GM19240 (cell line): ENCODE measurements around the gene COL5A2.

Source experiments
- DNase-seq: peaks from one replicate; pipeline ENCODE4 v3.0.0; 2011; ENCODE audit warnings: low spot score; ENCODE audit not compliant: insufficient read length

The COL5A2 gene

DNA sequence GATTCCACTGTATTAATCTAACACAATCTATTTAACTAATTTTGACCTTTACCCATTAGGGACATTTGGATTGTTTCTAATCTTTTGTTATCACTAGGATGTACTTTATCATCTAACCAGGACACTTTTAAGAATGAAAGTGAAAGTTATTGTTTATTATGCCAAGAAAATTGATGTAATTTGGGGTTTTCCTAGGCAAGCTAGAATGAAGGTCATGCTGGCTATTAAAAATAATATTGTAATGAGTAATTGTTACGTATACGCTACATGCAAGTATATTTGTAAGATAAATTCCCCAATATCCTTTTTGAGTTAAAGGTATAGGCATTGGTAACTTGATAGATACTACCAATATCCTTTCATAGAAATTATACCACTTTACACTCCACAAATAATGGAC lies 74.6 kb downstream of the COL5A2 start:
- DNase-seq: no peak

DNA sequence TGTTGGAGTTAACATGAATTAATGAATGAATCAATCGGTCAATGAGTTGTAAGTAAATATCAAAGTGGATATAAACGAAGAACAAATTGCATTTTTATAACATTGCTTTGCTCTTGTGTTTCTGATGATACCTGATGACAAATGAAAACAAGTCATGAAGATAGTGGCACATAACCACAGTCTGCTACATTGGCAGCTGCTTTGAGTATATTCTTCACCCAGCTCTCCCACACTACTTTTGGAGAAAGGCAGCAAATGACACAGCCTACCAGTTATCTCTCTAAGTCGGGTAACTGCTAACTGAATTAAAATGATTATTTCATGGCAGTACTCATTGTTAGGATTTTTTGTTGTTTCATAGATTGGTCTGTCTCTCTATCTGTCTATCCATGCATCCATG lies 76.8 kb downstream of the COL5A2 start:
- no peak for DNase-seq

DNA sequence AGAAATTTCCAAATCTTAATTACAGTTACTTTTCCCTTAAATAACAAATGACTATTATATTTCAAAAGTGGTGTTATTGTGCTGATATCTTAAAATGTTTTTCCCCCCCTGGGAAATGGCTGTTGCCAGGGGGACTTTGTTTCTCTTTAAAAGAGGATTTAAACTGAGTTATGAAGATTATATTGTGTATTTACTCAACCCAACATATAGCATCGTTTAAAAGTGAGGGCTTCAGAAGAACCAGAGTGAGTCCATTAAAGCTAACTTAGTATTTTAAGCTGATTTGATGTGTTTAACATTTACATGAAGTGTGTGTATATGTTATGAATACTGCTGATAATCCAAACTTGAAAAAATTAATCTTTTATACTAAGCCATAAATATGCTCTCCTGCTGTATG lies 81.6 kb downstream of the COL5A2 start:
- DNase-seq: no peak

DNA sequence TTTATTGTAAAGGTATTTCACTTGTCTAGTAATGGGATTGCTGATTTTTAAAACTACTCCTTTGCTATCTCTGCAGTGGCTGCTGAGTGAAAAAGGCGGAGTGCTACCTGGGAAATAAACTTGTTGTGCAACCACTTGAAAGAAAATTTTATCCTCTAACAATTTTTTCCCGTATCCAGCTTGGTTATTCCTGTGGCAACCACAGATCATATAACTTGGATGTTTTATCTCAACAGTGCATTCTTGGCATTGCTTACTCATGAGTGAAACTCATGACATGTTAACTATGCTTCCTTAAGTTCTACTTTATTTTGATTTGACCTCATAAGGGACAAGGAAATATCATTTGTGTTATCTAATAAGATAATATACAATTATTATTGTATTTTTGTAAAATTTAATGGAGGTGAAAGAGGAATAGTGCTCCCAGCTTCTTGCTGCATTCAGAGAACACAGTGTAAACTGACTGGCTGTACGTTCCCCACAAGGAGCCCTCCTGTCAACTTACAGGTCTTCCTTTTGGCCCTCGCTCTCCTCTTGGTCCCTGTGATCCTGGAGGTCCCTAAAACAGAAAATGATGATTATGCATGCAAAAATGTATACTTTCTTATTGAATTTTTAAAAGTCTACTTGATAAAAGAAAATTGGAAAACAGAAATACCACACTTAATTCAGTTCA lies 82.7 kb downstream of the COL5A2 start:
- DNase-seq: no peak

DNA sequence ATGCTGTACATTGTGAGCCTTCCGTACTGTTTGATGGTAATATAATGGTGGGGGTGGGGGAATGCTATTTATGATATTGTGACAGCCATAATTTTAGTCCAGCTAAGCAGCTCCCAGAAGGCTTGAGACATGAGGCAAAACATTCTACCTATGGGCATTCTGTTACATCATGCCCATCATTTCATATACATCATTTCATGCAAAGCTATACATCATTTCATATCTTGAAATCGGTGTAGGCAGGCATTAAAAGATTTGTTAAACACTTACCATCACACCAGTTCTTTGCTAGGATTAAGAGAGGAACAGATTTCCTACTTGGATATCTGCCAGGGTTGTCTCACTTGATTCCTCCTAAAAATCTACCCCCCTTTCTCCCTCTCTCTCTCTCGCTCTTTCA lies 84.5 kb downstream of the COL5A2 start:
- DNase-seq: no peak

DNA sequence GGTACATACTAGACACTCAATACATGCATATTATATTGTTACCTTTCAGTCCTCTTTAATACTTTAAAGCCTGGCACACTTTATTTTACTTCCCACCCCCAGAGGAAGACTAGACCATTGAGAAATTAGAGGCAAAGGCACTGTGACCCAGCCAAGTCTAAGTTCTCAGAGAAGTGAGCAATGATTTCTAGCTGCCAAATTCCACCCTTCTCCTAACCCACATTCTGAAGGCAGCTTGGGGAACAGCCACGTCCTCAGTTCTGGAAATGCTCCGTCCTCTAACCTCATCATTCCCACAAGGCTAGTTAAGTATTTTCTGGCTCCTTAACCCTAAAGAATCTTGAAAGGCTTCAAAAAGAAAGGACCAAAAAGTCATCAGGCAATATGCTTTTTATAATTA lies 86.6 kb downstream of the COL5A2 start:
- DNase-seq: no peak

DNA sequence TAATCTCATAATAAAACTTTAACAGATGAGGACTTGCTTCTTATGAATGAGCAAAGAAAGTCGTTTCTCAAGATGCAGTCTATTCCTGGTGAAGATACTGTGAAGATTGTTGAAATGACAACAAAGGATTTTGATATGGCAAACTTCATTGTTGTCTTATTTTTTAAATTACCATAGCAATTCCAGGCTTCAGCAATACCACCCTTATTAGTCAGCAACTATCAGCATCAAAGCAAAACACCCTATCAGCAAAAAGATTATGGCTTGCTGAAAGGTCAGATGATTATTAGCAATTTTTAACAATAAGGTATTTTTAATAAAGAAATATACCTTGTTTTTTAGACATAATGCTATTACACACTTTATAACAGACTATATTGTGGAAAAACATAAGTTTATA lies 88.3 kb downstream of the COL5A2 start:
- DNase-seq: no peak

DNA sequence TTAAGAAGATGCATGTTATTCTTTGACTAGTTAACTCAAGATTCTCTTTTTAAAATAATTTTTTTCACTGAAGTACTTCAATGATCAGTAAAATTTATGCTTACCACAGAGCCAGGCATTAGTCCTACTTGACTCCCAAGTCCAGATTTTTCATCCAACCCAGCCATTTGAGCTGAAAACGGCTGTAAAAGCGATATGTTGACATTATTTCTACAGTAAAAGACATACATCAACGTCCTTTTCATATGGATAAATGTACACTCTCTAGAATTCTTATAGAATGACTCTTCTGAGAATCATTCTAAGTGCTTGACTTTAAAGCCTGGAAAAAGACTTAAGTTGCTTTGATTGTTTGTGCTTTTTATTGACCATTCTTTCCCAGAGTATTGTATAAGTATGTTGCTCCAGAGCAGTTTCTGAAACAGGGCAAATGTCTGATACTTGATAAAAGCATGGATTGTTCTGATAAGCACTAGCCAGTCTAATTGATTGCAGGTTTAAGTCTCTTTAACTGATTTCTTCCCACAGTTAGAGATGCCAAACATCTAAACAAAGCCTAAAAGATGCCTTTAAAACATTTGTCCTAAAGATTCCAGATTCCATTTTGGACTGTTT lies 90.9 kb downstream of the COL5A2 start:
- no peak for DNase-seq

DNA sequence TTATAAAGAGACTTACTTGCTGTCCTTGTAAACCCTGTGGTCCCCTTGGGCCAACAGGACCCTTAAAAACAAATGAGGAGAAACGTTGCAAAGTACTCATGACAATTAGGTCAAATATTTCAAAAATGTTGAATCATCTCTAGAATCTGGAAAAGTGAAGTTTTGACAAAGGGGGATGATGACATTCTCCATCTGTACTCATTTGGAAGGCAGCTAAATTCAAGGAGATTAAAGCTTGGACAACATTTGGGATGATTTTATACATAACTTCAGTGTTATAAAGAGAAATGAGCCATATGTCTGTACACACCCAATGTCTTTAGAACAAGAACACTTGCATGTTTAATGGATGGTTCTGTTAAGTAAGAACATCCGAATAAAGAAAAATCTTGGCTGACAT lies 92.9 kb downstream of the COL5A2 start:
- no peak for DNase-seq

DNA sequence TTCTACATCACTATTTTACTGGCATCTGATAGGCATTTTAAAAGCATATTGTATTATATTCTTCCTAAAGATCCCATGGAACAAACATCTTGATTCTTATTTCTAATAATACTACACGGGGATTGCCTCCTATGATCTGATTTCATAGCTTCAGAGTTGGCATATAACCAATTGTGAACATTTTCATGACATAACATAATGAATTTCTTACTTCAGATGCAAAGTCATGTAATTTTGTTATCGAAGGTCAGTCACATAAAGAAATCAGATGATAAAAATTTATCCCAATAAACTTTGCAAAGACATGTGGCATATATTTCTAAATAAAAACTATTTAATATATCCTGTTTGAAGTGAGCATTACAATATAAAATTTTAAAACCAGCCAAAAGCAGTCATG lies 93.3 kb downstream of the COL5A2 start:
- no peak for DNase-seq

DNA sequence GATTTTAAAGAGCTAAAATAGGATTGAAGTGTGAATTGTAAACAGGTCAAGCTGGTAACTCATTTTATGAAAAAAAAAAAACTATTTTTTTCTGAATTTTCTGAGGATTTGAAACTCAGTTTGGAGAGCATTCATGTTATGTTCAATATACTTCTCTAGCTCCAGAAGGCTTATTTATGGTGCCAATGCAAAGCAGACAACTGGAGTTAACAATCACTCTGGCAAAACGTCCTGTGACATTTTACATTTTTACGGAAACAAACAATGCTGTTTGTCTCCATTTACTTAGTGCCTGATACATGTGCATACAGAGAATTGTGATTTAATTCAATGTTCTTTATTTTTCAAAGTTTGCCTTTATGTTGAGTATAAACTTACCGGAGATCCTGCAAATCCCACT lies 96.0 kb downstream of the COL5A2 start:
- DNase-seq: no peak

DNA sequence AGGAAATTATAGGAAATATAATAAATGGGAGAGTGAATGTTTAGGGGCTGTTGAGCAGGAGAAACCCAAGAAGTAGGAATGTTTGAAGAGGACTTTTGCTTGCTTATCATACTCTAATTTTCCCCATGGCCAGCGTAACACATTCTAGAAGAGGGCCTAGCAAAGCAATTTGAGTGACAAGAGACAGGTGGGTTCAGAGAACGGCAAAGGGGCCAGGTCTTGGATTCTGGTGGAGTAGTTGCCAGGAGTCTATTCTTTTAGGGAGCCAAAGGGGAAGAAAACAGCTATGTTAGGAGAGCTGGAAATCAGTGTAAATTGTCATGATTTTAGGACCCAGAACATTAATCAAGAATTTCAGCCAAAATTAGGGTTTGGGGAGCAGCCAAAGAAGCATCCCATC lies 96.5 kb downstream of the COL5A2 start:
- no peak for DNase-seq

DNA sequence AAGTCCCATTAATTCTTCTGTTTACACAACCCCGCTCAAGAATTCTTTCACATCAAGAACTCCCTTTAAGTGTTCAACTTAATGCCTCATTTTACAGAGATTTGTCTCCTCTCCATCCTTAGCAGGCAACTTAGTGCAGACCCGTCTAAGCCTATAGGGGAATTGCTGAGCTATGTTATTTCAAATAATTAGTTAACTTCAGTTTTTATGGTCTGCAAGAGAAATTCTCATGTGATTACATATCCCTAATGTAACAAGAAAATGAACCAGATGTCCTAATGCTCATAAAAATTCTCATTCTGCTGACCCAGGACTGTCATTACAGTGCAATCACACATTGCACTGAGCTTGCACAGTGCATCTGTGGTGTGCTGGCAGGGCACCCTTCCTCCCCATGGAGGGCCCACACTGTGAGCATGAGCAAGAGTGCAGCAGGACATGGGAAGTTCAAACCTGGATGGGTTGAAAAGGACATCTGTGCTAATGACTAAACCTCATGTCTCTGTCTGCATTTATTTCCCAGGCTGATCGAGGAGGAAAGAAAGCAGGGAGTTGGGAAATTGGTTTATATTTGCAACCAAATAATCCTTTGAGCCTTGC lies 97.1 kb downstream of the COL5A2 start:
- no peak for DNase-seq

DNA sequence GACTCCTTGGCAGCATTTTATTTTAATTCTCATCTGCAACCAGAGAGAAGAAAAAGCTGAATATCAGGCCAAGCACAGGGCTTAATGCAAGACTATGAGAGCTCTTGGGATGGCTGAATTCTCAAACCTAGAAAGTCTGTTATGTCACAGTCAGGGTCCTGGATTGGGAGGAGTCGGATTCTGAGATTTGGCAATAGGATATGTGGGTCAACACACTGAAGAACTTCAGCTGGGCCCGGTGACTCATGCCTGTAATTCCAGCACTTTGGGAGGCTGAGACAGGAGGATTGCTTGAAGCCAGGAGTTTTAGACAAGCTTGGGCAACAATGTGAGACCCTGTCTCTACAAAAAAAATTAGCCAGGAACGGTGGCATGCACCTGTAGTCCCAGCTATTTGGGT lies 103.0 kb downstream of the COL5A2 start:
- DNase-seq: no peak

DNA sequence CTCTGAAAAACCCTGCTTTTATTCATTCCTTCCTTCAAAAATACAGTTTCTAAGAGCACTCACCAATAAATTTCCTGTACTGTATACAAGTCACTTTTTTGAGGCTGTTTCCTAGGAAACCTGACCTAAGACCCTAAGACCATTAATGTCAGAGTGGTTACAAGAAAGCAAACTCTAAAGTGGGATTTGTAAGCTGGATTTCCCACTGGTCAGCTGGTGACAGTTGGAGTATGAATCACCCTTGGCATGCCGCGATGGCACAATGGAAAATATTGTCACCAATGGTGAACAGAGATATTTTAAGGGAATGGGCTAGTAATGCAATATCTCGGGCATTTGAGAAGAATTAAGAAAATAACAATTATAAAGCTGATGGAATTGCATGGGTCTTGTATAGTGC lies 103.4 kb downstream of the COL5A2 start:
- DNase-seq: no peak

DNA sequence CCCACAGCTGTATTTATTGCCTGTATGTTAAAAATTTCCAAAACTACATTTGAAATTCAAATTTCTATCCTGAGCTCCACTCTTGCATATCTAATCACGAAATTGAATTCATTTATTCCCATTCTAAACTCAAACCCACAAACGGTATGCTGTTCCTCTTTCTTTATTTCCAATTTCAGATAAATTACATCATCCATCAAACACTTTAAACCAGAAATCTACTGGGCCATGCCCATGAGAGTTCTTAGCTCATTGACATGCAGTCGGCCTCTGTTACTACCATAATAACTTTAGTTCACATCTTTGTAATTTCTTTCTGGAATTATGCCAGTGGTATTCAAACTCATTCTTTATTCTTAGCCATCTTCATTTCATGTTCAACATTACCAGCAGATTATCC lies 105.1 kb downstream of the COL5A2 start:
- no peak for DNase-seq

DNA sequence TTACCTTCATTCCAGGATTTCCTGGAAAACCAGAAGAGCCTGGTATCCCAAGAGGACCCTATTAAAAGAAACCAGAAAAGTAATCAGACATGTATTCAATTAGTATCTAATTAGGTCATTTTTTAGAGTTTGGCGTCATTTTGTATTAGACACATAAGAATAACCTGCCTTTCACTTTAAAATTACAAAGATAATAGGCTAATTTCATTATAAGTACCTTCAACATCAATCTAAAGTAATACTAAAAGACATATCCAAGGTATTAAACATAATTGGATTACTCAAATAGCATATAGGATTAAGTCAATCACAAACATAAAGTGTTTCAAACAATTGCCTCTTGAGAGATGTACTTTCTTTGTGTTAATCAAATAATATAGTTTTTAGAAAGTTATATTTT lies 107.5 kb downstream of the COL5A2 start:
- no peak for DNase-seq

DNA sequence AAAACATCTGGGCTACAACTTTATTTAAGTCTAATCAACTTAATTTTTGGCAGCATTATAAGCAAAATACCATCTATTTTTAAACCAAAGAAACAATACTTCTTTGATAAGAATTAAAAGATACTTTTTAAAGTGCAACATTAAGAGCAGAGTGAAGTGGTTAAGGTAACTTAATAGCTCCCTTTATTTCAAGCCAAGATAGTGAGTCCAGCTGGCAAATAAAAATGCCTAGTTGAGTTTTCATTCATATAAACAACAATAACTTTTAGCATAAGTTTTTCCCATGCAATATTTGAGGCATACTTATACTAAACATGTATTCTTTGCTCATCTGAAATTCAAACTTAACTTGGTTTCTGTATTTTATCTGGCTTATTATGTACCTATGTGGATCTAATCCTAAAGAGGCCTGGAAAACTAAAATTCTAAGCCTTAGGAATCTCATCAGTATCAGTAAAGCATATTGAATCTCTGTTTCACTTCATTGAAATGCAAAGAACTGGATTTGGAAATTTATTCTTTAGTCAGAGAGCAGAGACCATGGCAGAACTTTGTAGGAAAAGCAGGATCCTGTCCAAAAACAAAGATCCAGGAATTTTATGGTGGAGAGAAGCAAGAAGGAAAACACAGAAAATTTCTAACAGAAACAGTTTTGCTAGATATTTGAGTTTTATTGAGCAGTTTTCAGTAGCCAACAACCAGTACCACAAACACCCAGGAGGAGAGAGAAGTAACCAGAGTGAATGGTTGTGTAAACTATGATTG lies 109.5 kb downstream of the COL5A2 start:
- DNase-seq: no peak

DNA sequence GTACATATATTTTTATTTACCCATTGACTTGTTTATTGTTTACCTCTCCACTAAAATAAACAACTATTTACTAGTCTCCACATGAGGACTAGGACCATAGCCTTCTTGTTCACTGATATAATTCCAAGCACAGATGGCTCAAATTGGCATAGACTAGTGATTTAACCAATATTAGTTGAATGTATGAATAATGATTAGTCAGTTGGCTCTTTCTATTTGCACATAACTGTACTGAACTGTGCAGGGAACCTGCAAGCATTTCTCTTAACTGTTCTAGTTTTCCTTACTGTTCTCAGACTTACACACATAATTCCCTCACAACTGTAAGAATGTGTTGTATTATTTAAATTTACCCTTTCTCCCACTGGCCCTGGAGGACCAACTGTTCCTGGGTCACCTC lies 113.5 kb downstream of the COL5A2 start:
- DNase-seq: no peak

DNA sequence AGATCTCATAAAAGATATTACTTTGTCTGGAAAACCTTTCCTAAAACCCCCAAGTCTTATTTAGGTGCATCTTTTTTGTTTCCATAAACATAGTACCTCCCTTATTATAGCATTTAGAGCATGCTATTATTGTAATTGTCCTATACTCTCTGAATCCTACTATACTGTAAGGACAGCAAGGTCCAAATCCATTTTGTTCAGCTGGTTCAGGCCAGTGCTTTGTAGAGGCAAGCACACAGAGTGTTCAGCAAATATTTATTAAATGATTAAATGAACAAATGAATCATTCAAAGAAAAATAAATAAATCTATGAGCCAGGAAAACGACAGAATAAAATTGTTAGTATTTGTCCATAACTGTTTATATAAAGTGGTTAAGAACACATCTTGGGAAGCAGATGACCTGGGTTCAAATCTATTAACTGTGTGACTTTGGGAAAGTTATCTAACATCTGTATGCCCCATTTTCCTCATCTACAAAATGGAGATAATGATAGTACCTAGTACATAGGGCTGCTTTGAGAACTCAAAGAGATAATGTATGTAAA lies 119.4 kb downstream of the COL5A2 start:
- no peak for DNase-seq

DNA sequence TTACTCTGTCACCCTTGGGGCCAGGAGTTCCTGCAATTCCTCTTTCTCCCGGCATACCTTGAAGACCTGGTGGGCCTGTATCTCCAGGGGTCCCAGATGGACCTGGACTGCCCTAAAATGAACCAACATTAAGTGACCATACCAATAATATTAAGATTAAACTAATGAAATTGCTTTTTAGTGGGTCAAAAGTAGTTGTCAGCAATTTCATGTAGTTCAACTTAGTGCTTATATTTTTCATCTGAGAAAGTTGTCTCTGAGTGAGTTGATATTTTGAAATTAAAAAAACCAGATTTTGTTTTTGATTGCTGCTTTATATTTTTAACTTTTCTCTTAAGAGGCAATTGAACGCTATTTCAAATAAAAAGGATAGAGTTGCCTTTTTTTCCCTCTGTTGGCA lies 122.2 kb downstream of the COL5A2 start:
- no peak for DNase-seq
